GM18861 (cell line): ENCODE data around the gene PGK1.

Source experiments
- ATAC-seq: cut with Tn5 transposase; IDR thresholded peaks from one replicate; pipeline ENCODE4 v1.9.1; 2021; ENCODE audit not compliant: unreplicated experiment

Gene PGK1

GRCh38 chrX:78165425-78165824 lies 61.4 kb downstream of the PGK1 start:
- no peak for ATAC-seq

- ATAC-seq: no peak
Observed at GRCh38 chrX:78168065-78168464, 64.0 kb downstream of the PGK1 start.
